ENCODE measurements around the gene DEPP1.

GRCh38 chr10:44930904-44931620 is 47.5 kb downstream of the DEPP1 start:
- TF ChIP-seq CTCF (IDR thresholded peaks at IDR 0.05): no peak
- no peak for TF ChIP-seq POLR2A (IDR thresholded peaks at IDR 0.05)

Measured in lower leg skin (tissue), 3 donors.